22Rv1 (cell line): ENCODE measurements around the gene ZAR1L.

ENCODE experiments used
- ZFX ChIP-seq: fragments of 450-650 bp; IDR thresholded peaks from 2 replicates; pipeline ENCODE4 v1.6.1; 2017; ENCODE audit warnings: antibody characterized with exemption, borderline replicate concordance
- TF ChIP-seq, protein P1 (sequence below): fragments of 450-650 bp; IDR thresholded peaks from 2 replicates; pipeline ENCODE4 v1.5.1; 2017; ENCODE audit warnings: mild to moderate bottlenecking

GRCh38 chr13:32347651-32348050 is 32.5 kb upstream of the ZAR1L start:
- TF ChIP-seq, protein P1, sequence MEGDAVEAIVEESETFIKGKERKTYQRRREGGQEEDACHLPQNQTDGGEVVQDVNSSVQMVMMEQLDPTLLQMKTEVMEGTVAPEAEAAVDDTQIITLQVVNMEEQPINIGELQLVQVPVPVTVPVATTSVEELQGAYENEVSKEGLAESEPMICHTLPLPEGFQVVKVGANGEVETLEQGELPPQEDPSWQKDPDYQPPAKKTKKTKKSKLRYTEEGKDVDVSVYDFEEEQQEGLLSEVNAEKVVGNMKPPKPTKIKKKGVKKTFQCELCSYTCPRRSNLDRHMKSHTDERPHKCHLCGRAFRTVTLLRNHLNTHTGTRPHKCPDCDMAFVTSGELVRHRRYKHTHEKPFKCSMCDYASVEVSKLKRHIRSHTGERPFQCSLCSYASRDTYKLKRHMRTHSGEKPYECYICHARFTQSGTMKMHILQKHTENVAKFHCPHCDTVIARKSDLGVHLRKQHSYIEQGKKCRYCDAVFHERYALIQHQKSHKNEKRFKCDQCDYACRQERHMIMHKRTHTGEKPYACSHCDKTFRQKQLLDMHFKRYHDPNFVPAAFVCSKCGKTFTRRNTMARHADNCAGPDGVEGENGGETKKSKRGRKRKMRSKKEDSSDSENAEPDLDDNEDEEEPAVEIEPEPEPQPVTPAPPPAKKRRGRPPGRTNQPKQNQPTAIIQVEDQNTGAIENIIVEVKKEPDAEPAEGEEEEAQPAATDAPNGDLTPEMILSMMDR, result no peak
- TF ChIP-seq ZFX, result no peak
